Mucosa of descending colon (tissue), 3 donors: ENCODE results near the gene FNDC11. TPM values are rescaled to one million over a fixed set of nuclear protein-coding genes. Genes with fewer than 3 reads are reported as not detected.

Experiments used
- ATAC-seq: fragments of 200-7000 bp; cut with Tn5 transposase; one replicate; pipeline ENCODE4 v1.9.1; 2020; ENCODE audit warnings: mild to moderate bottlenecking, moderate library complexity
- DNase-seq, 3 donors: peaks; one replicate each; pipeline ENCODE4 v3.0.0-alpha.2; 2020
- H3K36me3 ChIP-seq: fragments of 200-600 bp; one replicate; pipeline ENCODE4 v1.8.0; 2021; ENCODE audit warnings: low read depth, mild to moderate bottlenecking
- H3K4me1 ChIP-seq: fragments of 200-600 bp; one replicate; pipeline ENCODE4 v1.8.0; 2021; ENCODE audit warnings: low read depth, mild to moderate bottlenecking
- H3K4me3 ChIP-seq: fragments of 200-600 bp; one replicate; pipeline ENCODE4 v1.8.0; 2021; ENCODE audit warnings: mild to moderate bottlenecking
- H3K9me3 ChIP-seq: fragments of 200-600 bp; one replicate; pipeline ENCODE4 v1.8.0; 2021; ENCODE audit warnings: mild to moderate bottlenecking
- CTCF ChIP-seq: fragments of 200-600 bp; IDR thresholded peaks from one replicate; pipeline ENCODE4 v1.8.0; 2022; ENCODE audit warnings: antibody characterized with exemption, mild to moderate bottlenecking
- intact Hi-C, 2 donors: fragments of 100-400 bp; cut with DNase I in 1 of 2; cut with micrococcal nuclease in 1 of 2; formaldehyde crosslinking; loops; one replicate each; pipeline versions ENCODE4 v1.11.0 to v1.11.1; 2022; cut with DNase I, micrococcal nuclease
- total RNA-seq, 3 donors: library from RNA; stranded (reverse); fragmentation: NEBNext Ultra II Directional in 2 of 3; extraction: Animal tissue kit (Norgen Biotek cat#: 25700) in 2 of 3; gene quantifications; one replicate each; pipeline versions ENCODE4 v1.2.1 to v1.2.4, GENCODE V29; 2021 to 2023
- donor health status: DM: no; HTN: no; CAD: no; lungs with moderate emphysema.
- donor health status: DM: no; HTN: no; CAD: no.
- donor health status: DM: no; HTN: yes; CAD: no.

FNDC11 gene
- total RNA-seq, 3 donors from 2014 or later, result 0.19 to 0.25 TPM; not detected in 1

GRCh38 chr20:63518351-63518861 lies 35.6 kb upstream of the FNDC11 start:
- Histone ChIP-seq H3K9me3 (peaks cover under 1% of the 10 kb centered on the region), H3K4me1 (peaks cover 16% of the 10 kb centered on the region), H3K36me3 (no peaks in the 10 kb centered on the region), H3K4me3 (no peak overlapping the region)
- no peak for TF ChIP-seq CTCF
- ATAC-seq, result no peak
- intact Hi-C loops, result no loop called here
- DNase-seq, result peak in 1 of 3 donors; percentile 56

- no peak overlapping the region for H3K4me3 ChIP-seq
- no peaks in the 10 kb centered on the region for H3K36me3 ChIP-seq
- intact Hi-C loops, result no loop called here
- H3K9me3 ChIP-seq, result peaks cover 2% of the 10 kb centered on the region
- peaks cover 16% of the 10 kb centered on the region for H3K4me1 ChIP-seq
- ATAC-seq (no peak), DNase-seq (peak; percentile 30 to 60 (median 44))
- no peak for TF ChIP-seq CTCF
Observed at GRCh38 chr20:63518946-63519667, 34.9 kb upstream of the FNDC11 start.

GRCh38 chr20:63519668-63520503 lies 34.1 kb upstream of the FNDC11 start:
- Histone ChIP-seq H3K4me3 (peak overlapping the region; percentile 75), H3K4me1 (peaks cover 16% of the 10 kb centered on the region), H3K9me3 (peaks cover 2% of the 10 kb centered on the region), H3K36me3 (no peaks in the 10 kb centered on the region)
- peak; percentile 42 for ATAC-seq
- no peak for TF ChIP-seq CTCF
- intact Hi-C loops, result no loop called here
- DNase-seq, result peak; percentile 62 to 86 (median 80)

GRCh38 chr20:63520504-63520933 lies 33.4 kb upstream of the FNDC11 start, which contains the start of gene PPDPF:
TSS of gene PPDPF (plus strand) at chr20:63520765. CDS start at chr20:63521309, 544 bp downstream.
- H3K4me1 ChIP-seq, result peaks cover 16% of the 10 kb centered on the region
- no peak for TF ChIP-seq CTCF
- ATAC-seq (peak; percentile 91), DNase-seq (peak; percentile 88 to 91 (median 90))
- H3K9me3 ChIP-seq, result peaks cover 2% of the 10 kb centered on the region
- H3K4me3 ChIP-seq, result peak within 1 kb of the TSS; percentile 75
- intact Hi-C loops, result no loop called here
- H3K36me3 ChIP-seq, result no peaks in the 10 kb centered on the region

GRCh38 chr20:63520934-63521601 lies 32.9 kb upstream of the FNDC11 start:
- Histone ChIP-seq H3K9me3 (peaks cover 2% of the 10 kb centered on the region), H3K36me3 (no peaks in the 10 kb centered on the region), H3K4me1 (peaks cover 16% of the 10 kb centered on the region), H3K4me3 (peak overlapping the region; percentile 75)
- intact Hi-C loops, result no loop called here
- no peak for TF ChIP-seq CTCF
- peak; percentile 91 to 95 (median 93) for DNase-seq
- ATAC-seq, result peak; percentile 81
